ENCODE data around the gene SPPL3.
"Not testable (repeated sequence)": the region's sequence is repeated elsewhere in the genome, so short reads cannot be mapped to it uniquely, and the experiment has no call there.

Gene SPPL3, protein sequence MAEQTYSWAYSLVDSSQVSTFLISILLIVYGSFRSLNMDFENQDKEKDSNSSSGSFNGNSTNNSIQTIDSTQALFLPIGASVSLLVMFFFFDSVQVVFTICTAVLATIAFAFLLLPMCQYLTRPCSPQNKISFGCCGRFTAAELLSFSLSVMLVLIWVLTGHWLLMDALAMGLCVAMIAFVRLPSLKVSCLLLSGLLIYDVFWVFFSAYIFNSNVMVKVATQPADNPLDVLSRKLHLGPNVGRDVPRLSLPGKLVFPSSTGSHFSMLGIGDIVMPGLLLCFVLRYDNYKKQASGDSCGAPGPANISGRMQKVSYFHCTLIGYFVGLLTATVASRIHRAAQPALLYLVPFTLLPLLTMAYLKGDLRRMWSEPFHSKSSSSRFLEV

DNA sequence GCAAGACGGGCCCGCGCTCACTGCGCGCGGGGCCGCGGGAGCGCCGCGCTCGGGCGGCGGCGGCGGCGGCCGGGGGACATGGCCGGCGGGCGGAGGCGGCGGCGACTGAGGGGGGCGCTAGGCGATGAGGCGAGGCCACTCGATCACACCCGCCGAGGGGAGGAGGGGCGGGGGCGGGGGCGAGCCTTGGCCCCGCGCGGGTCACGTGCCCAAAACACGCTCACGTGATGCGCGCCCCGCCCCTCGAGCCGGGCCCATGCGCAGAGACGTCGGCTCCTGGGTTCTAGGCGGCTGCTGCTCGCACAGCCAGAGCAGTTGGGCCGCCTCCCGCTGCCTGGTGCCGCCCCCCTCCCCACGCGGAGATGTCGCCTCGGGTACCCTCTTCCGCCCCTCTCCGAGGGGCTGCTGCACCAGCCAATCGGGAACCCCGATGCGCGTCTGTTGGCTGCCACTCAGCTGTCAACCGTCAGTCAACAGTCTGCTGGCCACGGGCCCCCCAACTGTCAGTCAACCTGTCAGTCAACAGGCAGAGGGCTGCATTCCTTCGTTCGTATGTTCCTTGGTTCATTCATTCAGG, at the start of gene SPPL3:
Gene SPPL3 (minus strand): TSS at position 162 of the 577 bp plus-strand sequence. CDS start 491 bp downstream, outside the sequence.
- peak; percentile 76 for DNase-seq

DNA sequence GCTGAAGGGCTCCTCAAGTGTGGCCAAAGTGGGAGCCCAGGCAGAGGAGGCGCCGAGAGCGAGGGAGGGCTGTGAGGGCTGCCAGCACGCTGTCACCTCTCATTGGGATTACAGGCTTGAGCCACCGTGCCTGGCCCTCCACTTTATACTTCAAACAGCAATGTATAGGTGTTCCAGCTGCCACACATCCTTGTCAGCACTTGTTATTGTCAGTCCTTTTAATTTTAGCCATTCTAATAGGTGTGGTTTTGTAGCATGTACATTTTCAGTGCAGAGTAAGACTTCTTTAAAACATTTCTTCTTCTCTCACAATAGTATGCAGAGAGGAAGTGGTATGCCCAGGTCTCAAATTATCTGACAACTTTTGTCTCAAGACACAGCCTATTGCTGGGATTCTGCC, 46.6 kb upstream of the SPPL3 start:
- no peak for DNase-seq

DNA sequence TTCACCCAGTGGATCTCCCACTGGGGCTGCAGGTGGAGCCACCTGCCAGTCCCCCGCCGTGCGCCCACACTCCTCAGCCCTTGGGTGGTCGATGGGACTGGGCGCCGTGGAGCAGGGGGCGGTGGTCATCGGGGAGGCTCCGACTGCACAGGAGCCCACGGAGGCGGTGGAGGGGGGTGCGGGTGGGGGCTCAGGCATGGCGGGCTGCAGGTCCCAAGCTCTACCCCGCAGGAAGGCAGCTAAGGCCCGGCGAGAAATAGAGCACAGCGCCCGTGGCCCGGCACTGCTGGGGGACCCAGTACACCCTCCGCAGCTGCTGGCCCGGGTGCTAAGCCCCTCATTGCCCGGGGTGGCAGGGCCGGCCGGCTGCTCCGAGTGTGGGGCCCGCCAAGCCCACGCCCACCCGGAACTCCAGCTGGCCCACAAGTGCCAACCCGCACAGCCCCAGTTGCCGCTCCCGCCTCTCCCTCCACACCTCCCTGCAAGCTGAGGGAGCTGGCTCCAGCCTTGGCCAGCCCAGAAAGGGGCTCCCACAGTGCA, 46.2 kb upstream of the SPPL3 start:
- not testable (repeated sequence) for DNase-seq

DNA sequence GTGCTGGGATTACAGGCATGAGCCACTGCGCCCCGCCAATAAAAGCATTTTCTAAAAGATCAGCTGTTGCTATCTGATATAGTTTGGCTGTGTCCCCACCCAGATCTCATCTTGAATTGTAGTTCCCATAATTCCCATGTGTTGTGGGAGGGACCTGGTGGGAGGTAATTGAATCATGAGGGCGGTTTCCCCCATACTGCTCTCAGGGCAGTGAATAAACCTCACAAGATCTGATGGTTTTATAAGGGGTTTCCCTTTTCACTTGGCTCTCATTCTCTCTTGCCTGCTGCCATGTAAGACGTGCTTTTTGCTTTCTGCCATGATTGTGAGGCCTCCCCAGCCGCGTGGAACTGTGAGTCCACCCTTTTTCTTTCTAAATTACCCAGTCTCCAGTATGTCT, 41.4 kb upstream of the SPPL3 start:
- not testable (repeated sequence) for DNase-seq

DNA sequence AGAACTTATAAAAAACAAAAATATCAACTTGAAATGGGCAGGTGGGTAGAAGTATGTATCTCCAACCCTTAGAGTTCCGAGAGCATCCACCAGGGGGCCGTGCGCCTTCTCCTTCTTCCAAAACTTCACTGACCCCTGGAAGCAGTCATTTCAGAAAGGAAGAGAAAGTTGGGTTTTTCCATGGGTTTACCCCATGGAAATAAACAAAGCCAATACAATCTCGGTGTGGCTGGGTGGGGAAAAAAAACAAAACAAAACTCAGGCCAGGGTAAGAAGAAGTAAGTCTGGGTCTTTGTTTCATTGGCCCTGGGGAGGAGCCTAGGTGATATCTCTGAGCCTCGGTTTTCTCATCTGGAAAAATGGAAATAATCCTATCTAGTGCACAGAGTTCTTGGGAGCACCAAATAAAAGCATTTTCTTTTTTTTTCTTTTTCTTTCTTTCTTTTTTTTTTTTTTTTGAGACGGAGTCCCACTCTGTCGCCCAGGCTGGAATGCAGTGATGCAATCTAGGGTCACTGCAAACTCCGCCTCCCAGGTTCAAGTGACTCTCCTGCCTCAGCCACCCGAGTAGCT, 40.6 kb upstream of the SPPL3 start:
- DNase-seq, result no peak

DNA sequence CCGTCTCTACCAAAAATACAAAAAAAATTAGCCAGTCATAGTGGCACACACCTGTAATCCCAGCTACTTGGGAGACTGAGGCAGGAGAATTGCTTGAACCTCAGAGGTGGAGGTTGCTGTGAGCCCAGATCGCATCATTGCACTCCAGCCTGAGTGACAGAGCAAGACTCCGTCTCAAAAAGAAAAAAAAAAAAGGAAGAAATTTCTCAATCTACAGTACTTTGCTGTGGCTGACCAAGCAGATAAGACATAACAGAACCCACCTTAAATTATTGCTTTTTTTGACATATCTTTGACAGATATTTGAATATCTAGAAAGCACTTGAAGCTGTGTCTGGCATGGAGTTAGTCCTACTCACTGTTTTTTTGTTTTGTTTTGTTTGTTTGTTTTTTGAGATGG, 39.3 kb upstream of the SPPL3 start:
- DNase-seq, result no peak

DNA sequence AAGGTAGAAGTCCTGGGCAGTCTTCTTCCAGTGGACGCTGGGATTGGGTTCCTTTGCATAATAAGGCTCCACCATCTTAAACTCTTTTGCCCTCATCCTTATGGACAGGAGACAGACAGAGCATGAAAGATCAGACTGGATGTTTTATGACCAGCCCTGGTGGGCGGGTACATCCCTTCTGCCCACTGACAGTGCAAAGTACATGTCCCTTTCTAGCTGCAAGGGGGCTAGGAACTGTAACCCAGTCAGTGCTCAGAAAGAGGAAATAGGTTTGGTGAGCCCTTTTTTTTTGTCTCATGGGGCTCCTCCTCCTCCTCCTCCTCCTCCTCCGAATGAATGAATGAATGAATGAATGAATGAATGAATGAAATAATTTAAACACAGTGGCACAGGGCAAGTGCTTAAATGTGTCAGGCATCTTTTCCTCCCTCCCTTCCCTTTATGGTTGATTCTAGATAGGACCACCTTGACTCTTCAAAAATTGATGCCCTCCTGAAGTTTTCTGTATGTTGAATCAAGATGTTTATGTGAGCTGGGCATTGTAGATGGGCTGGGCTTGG, 37.8 kb upstream of the SPPL3 start:
- no peak for DNase-seq

DNA sequence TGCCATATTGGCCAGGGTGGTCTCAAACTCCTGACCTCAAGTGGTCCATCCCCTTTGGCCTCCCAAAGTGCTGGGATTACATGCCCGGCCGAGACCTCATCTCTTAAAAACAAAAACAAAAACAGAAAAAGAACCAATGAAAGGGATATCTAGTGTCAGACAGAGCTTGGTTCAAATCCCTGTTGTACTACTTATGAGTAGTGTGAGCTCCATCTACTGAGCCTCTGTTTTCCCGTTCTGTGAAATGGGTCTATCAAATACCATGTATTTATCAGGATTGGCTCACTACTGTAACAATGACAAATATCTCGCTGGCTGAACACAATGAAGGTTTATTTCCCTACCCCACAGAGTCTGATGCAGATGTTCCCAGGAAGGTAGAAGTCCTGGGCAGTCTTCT, 37.3 kb upstream of the SPPL3 start:
- DNase-seq, result no peak

DNA sequence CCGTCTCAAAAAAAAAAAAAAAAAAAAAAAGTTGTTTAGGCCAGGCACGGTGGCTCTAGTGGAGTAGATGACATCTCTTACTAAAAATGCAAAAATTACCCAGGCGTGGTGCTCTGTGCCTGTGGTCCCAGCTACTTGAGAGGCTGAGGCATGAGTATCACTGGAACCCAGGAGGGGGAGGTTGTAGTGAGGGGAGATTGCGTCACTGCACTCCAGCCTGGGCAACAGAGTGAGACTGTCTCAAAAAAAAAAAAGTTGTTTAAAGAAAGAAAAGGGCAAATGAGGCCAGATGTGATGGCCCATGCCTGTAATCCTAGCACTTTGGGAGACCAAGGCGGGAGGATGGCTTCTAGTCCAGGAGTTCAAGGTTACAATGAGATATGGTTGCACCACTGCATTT, 36.6 kb upstream of the SPPL3 start:
- no peak for DNase-seq

DNA sequence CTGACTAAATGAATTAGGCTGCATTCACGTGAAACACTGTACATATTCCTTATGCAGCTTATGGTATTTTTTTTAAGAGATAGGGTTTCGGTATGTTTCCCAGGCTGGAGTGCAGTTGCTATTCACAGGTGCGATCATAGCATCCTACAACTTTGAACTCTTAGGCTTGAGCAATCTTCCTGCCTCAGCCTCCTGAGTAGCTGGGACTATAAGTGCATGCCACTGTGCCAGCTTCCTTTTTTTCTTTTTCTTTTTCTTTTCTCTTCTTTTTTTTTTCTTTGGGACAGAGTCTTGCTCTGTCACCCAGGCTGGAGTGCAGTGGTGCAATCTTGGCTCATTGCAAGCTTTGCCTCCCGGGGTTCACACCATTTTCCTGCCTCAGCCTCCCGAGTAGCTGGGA, 35.8 kb upstream of the SPPL3 start:
- DNase-seq, result no peak

DNA sequence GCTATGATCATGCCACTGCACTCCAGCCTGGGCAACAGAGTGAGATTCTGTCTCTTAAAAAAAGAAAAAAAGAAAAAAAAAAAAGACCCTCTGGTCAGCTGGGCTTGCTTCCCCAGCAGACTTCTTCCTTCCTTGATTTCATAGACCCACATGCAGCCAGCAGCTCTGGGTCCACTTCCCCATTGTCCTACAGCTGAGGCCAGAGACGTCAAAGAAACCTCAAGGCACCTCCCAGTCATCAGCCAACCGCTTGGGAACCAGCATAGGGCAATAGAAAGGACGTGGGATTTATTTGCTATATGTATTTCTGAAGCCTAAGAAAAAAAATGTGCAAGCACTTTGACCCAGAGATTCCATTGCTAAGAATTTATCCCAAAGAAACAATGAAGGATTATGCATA, 35.4 kb upstream of the SPPL3 start:
- DNase-seq, result no peak

DNA sequence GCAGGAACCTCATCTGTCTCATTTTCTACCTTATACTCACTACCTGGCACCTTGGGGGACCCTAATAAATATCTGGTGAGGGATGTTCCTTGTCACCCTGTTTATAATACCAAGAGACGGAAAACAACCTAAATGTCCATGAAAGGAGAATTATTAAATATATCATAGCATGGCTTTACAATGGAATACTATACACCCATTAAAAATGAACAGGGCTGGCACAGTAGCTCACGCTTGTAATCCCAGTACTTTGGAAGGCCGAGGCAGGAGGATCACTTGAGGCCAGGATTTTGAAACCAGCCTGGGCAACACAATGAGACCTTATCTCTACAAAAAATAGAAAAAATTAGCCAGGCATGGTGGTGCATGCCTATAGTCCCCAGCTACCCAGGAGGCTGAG, 34.3 kb upstream of the SPPL3 start:
- DNase-seq, result no peak

DNA sequence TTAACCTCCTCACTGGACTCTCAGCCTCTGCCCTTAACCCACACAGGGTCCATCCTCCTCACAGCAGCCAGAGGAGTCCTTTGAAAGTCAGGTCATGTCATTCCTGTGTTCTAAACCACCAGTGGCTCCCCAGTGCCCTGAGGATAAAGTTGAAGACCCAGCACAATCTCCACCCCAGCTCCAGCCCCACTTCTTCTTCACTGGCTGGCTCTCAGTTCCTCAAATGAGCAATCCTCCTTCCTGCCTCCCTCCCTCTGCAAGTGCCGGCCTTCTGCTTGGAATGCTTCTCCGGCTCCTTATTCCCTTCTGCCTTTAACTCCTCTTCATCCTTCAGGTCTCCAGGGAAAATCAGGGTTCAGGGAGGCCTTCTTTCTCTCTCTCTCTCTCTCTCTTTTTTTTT, 32.0 kb upstream of the SPPL3 start:
- DNase-seq, result no peak

DNA sequence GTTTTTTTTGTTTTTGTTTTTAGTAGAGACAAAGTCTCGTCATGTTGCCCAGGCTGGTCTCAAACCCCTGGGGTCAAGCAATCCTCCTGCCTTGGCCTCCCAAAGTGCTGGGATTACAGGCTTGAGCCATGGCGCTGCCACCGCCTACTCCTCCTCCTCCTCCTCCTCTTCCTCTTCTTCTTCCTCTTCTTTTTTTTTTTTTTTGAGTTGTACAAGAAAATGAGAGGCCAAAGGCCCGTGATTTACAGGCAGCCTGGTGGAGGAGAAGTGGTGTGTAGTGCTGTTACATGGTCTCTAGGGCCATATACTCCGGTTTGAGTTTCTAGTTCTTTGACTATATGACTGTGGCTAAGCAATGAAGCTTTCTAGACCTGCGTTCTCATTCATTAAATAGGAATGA, 29.6 kb upstream of the SPPL3 start:
- no peak for DNase-seq

DNA sequence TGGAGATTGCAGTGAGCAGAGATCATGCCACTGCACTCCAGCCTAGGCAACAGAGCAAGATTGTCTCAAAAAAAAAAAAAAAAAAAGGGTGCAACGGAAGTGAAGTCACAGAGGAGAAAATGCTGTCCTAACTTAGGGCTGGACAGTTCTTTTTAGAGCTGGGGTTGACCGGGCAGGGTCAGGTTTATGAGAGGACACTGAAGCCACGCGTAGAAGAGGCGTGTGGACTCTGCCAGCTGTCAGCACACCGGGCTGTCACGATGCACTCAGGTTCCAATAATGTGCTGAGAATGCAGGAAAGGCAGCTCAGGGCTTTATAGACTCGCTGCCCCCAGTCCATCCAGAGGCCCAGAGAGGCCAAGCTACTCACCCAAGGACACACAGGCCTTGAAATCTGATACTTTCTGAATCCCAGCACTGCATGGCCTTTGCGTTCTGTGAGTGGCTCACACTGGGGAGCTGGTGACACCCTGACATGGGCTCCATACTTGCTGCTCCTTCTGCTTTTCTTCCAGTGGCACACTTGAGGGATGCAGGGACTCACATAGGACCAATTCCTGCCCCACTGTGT, 28.9 kb upstream of the SPPL3 start:
- DNase-seq, result no peak

DNA sequence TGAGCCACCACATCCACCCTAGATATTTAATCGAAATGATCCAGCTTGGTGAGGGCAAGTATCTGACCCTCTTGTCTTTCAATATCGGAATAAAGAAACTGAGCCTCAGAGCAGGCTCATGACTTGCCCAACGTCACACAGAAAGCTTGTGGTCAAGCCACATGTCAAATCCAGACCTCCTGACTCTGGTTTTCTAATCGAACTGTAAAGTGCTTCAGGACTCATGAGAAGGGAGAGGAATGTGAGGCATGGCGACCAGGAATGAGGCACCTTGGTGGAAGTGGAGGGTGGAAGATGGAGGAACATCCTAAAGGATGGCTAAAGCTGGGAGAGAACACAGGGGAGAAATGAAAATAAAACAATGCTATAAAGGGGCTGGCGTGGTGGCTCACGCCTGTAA, 27.9 kb upstream of the SPPL3 start:
- no peak for DNase-seq

DNA sequence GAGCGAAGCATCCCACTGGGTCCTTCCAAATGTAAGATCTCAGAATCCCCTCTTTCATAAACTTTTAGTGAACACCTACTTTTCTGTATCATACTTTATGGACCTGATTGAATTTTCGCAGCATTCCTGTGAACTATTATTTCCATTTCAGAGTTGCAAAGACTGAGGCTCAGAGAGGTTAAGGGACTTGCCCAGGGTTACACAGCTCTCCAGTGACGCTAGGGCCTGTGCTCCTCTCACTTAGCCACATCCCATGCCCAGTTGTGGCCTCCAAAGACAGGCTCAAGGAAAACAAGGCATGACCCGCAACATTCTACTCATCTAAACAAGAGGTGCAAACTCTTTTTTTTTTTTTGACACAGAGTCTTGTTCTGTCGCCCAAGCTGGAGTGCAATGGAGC, 25.9 kb upstream of the SPPL3 start:
- DNase-seq, result no peak

DNA sequence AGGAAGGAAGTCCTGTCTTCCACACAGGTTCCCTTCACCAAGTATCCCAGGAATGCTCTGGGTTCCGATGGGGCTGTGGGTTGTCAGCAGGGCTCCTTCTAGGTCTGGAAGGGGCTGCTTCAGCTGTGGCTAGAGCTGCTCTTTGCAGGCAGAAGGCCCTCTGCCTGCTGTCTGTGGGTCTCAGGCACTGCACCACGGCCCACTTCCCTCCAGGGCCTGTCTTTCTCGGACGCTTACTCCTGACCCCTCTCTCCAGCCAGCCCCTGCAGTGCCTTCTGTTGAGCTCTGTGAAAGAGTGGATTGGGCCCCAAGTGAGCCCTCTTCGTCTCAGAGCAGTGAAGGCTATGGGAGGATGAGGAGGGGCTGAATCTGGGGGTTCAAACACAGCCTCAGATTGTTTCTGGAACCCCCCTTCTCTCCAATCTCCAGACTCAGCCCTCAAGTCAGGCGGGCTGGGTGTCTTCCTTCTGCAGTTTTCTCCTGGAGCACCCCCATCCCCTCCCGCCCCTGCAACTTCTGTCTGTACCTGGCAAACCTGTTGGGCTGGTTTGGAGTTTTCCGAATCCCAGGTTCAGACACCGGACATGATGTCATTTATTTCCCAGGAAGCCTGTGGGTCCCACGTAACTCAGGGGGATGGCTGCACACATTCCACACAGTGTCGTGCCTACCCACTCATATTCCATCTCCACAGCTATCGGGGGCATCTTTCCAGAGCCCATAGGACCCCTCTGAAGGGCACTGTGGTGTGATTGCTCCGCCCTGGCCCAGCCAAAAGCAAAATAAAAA, 24.9 kb upstream of the SPPL3 start:
- peak; percentile 74 for DNase-seq

DNA sequence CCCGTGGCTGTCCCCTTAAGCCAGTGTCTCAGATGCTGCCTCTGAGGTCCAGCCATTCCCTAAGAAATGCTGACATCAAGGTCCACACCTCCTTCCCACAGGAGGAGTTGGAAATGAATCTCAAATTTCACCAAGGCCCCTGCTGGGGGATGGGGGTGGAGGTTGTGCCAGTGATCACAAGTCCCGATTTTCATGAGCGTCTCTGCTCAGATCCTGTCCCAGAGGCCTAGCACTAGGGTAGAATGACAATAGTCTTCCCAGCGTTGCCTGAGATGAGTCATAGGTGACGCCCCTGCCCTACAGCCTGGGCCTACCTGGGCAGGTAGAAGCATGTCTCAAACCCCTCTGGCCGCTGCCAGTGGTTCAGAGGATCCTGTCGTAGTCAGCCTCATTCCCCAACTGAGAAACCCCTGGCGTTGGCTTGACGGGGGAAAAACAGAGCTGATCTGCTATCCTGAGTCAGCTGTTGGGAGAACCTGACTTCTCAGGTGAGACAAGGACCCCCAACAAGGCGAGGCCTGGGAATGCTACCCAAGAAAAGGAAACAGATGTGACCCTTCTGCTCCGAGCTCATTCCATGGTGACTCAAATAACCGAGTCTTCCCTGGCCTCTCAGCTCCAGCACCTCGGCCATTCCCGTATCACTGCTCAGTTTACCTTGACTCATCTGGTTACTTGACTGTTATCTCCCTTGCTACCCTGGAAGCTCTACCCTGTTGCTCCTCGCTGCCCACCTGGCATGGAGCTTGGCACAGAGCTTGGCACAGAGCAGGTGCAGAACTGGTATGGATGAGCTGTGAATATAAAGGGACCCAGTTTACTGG, 21.8 kb upstream of the SPPL3 start:
- DNase-seq, result peak; percentile 36

DNA sequence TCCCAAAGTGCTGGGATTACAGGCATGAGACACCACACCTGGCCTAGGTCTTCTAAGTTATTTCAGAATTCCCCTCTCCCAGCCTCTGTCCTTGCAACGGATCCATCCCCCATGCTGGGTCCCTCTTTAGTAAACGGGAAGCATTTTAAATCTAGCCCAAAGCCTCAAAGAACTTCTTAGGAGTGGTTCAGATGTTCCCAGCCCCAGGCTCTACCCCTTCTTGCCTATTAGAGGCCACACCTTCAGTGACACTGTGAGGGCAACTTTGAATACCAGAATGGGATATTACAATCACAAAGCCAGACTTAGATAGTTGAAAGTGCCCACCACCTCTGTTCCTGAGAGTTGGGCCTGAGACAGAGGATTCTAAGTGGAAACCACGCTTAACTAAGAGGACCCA, 18.1 kb upstream of the SPPL3 start:
- DNase-seq, result no peak

DNA sequence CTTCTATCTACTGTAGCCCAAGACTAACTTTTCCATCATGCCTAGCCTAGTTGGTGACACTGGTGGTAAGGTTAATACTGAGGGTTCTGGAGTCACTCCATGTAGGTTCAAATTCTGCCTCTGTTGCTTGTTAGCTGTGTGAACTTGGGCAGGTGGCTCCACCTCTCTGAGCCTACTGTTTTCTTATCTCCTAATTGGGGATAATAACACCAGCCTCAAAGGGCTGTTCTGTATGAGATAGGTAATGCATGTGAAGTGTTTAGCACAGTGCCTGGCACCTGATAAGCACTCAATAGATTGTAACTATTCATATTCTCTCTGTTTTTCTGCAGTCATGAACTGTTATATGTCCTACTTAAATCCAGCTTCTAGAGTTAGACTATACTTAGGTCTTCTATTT, 17.5 kb upstream of the SPPL3 start:
- DNase-seq, result no peak

DNA sequence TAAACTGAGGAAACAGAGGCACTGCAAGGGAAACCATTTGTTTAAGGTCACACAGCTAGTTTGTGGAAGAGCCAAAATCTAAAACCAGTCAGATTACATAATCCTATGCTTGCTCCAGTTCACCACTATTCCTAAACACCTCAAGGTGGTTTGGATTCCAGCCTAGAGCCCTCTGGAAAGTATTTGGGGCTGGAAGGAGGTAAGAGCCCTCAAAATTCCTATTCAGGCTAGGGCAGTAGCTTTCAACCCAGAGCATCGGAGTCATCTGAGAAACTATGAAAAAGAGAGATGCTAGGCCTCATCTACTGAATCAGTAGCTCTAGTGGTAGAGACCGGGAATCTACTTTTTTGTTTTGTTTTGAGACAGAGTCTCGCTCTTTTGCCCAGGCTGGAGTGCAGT, 16.0 kb upstream of the SPPL3 start:
- no peak for DNase-seq

Measured in DMS153 (cell line).